Neural cell (in vitro differentiated cells): ENCODE measurements around the gene CDH4. TPM values are rescaled to one million over a fixed set of nuclear protein-coding genes. Genes with fewer than 3 reads are reported as not detected.

Experiments
- H2AFZ ChIP-seq: fragments of 200-600, 300-800 bp; sonication (generic), shearing (Covaris generic); 2 replicates; pipeline ENCODE4 v1.6.0; 2014; ENCODE audit warnings: low read depth, mild to moderate bottlenecking, antibody characterized with exemption, low read length, moderate library complexity
- H3F3A ChIP-seq: fragments of 200-600 bp; shearing (Covaris generic); 2 replicates; pipeline ENCODE4 v1.6.1; 2016; ENCODE audit warnings: mild to moderate bottlenecking, moderate library complexity, mixed read lengths, antibody characterized with exemption, low read length; ENCODE audit not compliant: insufficient read depth, poor library complexity, severe bottlenecking
- H3K27ac ChIP-seq: fragments of 200-600, 300-800 bp; sonication (generic), shearing (Covaris generic); 2 replicates; pipeline ENCODE4 v1.5.1; 2014; ENCODE audit warnings: mild to moderate bottlenecking, low read length, moderate library complexity
- H3K27me3 ChIP-seq: fragments of 300-800, 200-600 bp; sonication (generic), shearing (Covaris generic); 2 replicates; pipeline ENCODE4 v1.6.0; 2014; ENCODE audit warnings: mild to moderate bottlenecking, low read depth, low read length, moderate library complexity; ENCODE audit not compliant: insufficient read depth
- H3K36me3 ChIP-seq: fragments of 300-800, 200-600 bp; sonication (generic), shearing (Covaris generic); 2 replicates; pipeline ENCODE4 v1.5.1; 2014; ENCODE audit warnings: mild to moderate bottlenecking, antibody characterized with exemption, low read length, moderate library complexity; ENCODE audit not compliant: insufficient read depth
- H3K4me2 ChIP-seq: fragments of 300-800, 200-600 bp; sonication (generic), shearing (Covaris generic); 2 replicates; pipeline ENCODE4 v1.6.0; 2014; ENCODE audit warnings: mild to moderate bottlenecking, low read length
- H3K4me3 ChIP-seq: fragments of 300-800, 200-600 bp; sonication (generic), shearing (Covaris generic); 2 replicates; pipeline ENCODE4 v1.5.1; 2014; ENCODE audit warnings: mild to moderate bottlenecking, low read length, moderate library complexity
- H3K79me2 ChIP-seq: fragments of 200-600 bp; shearing (Covaris generic); replicated peaks from 2 replicates; pipeline ENCODE4 v1.6.0; 2014; ENCODE audit warnings: mild to moderate bottlenecking, low read length, moderate library complexity; ENCODE audit not compliant: insufficient read depth
- H3K9ac ChIP-seq: fragments of 300-800, 200-600 bp; sonication (generic), shearing (Covaris generic); 2 replicates; pipeline ENCODE4 v1.6.1; 2016; ENCODE audit warnings: mild to moderate bottlenecking, low read length, mixed read lengths
- H3K9me2 ChIP-seq: fragments of 200-600 bp; shearing (Covaris generic); 2 replicates; pipeline ENCODE4 v1.6.1; 2016; ENCODE audit warnings: mild to moderate bottlenecking, low read length, mixed read lengths; ENCODE audit not compliant: insufficient read depth
- H3K9me3 ChIP-seq: fragments of 200-600, 300-800 bp; sonication (generic), shearing (Covaris generic); 2 replicates; pipeline ENCODE4 v1.6.1; 2016; ENCODE audit warnings: mild to moderate bottlenecking, mixed run types, low read length, moderate library complexity, mixed read lengths
- H4K20me1 ChIP-seq: fragments of 200-600 bp; shearing (Covaris generic); 2 replicates; pipeline ENCODE4 v1.6.1; 2016; ENCODE audit warnings: mild to moderate bottlenecking, mixed run types; ENCODE audit not compliant: insufficient read depth
- EP300 ChIP-seq: fragments of 450-650 bp; conservative IDR thresholded peaks from 2 replicates; pipeline ENCODE4 v1.6.1; 2014; ENCODE audit warnings: antibody characterized with exemption, mild to moderate bottlenecking, moderate library complexity; ENCODE audit not compliant: poor library complexity, severe bottlenecking
- EZH2 ChIP-seq: fragments of 200-600, 300-800 bp; shearing (Covaris generic), sonication (generic); IDR thresholded peaks from 2 replicates; pipeline ENCODE4 v1.6.1; 2014; ENCODE audit warnings: antibody characterized with exemption, low read length, borderline replicate concordance, mild to moderate bottlenecking; ENCODE audit not compliant: insufficient read depth, poor library complexity, severe bottlenecking
- MXI1 ChIP-seq: fragments of 450-650 bp; conservative IDR thresholded peaks from 2 replicates; pipeline ENCODE4 v1.6.1; 2014; ENCODE audit warnings: antibody characterized with exemption, mild to moderate bottlenecking; ENCODE audit not compliant: poor library complexity, severe bottlenecking
- POLR2AphosphoS5 ChIP-seq: IDR thresholded peaks from 2 replicates; pipeline ENCODE4 v1.6.1; 2012
- RAD21 ChIP-seq: fragments of 450-650 bp; conservative IDR thresholded peaks from 2 replicates; pipeline ENCODE4 v1.6.1; 2014; ENCODE audit warnings: antibody characterized with exemption, mild to moderate bottlenecking, moderate library complexity
- SMC3 ChIP-seq: fragments of 450-650 bp; conservative IDR thresholded peaks from 2 replicates; pipeline ENCODE4 v1.6.1; 2014; ENCODE audit warnings: antibody characterized with exemption, mild to moderate bottlenecking, moderate library complexity; ENCODE audit not compliant: poor library complexity
- TAF1 ChIP-seq: IDR thresholded peaks from 2 replicates; pipeline ENCODE4 v1.6.1; 2012; ENCODE audit warnings: low read depth
- polyA plus RNA-seq: library from polyadenylated mRNA; depleted of rRNA; stranded (reverse); fragments of >200 nt; gene quantifications from 2 replicates; pipeline ENCODE4 v1.2.3, GENCODE V29; 2014
- TF ChIP-seq, protein P1 (sequence below): fragments of 450-650 bp; IDR thresholded peaks from 2 replicates; pipeline ENCODE4 v1.5.1; 2014; ENCODE audit warnings: antibody characterized with exemption, mild to moderate bottlenecking, moderate library complexity; ENCODE audit not compliant: poor library complexity, severe bottlenecking
- TF ChIP-seq, protein P2 (sequence below): IDR thresholded peaks from 2 replicates; pipeline ENCODE4 v1.6.1; 2012; ENCODE audit warnings: borderline replicate concordance

Gene CDH4
- polyA plus RNA-seq, 1 donor from 2014 or later: 24.6 TPM

DNA sequence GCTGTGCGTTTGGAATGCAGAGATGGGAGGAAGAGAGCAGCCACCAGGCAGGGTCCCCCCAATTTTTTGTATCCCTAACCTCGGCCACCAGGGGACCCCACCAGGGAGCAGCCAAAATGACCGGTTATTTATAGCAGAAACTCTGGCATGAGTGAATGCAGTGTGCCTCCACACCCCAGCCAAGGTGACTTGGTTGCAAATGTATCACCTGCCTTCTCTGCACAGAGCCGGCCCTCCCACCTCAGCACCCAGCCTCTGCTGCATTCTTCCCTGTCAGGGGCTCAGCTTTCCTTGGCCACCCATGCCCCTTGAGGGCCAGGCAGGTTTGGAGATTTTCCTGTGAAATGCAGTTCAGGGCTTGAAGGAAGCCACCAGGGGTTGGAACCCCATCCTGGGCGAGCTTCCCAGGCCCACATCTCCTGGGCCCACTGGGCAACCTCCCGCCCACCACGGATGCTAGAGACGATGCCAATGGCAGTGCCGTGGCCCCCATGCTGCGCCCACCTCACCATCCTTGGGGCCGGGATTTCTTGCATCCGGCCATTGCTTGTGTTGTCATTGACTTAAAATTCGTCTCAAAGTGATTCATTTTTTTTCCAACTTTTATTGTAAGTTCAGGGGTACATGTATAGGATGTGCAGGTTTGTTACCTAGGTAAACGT lies 522.0 kb downstream of the CDH4 start:
- Histone ChIP-seq H3K9ac (no peak overlapping the region), H3K4me2 (no peak overlapping the region), H3K27me3 (no peaks in the 10 kb centered on the region), H3K9me2 (no peaks in the 10 kb centered on the region), H3F3A (no peaks in the 10 kb centered on the region), H3K9me3 (no peaks in the 10 kb centered on the region), H3K4me3 (no peak overlapping the region), H3K79me2 (no peaks in the 10 kb centered on the region), H3K36me3 (no peaks in the 10 kb centered on the region), H2AFZ (no peak overlapping the region), H4K20me1 (no peaks in the 10 kb centered on the region), H3K27ac (no peak overlapping the region)
- TF ChIP-seq TAF1 (no peak), EP300 (no peak), RAD21 (no peak), MXI1 (no peak), SMC3 (no peak), POLR2AphosphoS5 (no peak), EZH2 (no peak)
- TF ChIP-seq, protein P1, sequence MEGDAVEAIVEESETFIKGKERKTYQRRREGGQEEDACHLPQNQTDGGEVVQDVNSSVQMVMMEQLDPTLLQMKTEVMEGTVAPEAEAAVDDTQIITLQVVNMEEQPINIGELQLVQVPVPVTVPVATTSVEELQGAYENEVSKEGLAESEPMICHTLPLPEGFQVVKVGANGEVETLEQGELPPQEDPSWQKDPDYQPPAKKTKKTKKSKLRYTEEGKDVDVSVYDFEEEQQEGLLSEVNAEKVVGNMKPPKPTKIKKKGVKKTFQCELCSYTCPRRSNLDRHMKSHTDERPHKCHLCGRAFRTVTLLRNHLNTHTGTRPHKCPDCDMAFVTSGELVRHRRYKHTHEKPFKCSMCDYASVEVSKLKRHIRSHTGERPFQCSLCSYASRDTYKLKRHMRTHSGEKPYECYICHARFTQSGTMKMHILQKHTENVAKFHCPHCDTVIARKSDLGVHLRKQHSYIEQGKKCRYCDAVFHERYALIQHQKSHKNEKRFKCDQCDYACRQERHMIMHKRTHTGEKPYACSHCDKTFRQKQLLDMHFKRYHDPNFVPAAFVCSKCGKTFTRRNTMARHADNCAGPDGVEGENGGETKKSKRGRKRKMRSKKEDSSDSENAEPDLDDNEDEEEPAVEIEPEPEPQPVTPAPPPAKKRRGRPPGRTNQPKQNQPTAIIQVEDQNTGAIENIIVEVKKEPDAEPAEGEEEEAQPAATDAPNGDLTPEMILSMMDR: no peak
- TF ChIP-seq, protein P2, sequence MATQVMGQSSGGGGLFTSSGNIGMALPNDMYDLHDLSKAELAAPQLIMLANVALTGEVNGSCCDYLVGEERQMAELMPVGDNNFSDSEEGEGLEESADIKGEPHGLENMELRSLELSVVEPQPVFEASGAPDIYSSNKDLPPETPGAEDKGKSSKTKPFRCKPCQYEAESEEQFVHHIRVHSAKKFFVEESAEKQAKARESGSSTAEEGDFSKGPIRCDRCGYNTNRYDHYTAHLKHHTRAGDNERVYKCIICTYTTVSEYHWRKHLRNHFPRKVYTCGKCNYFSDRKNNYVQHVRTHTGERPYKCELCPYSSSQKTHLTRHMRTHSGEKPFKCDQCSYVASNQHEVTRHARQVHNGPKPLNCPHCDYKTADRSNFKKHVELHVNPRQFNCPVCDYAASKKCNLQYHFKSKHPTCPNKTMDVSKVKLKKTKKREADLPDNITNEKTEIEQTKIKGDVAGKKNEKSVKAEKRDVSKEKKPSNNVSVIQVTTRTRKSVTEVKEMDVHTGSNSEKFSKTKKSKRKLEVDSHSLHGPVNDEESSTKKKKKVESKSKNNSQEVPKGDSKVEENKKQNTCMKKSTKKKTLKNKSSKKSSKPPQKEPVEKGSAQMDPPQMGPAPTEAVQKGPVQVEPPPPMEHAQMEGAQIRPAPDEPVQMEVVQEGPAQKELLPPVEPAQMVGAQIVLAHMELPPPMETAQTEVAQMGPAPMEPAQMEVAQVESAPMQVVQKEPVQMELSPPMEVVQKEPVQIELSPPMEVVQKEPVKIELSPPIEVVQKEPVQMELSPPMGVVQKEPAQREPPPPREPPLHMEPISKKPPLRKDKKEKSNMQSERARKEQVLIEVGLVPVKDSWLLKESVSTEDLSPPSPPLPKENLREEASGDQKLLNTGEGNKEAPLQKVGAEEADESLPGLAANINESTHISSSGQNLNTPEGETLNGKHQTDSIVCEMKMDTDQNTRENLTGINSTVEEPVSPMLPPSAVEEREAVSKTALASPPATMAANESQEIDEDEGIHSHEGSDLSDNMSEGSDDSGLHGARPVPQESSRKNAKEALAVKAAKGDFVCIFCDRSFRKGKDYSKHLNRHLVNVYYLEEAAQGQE: no peak

DNA sequence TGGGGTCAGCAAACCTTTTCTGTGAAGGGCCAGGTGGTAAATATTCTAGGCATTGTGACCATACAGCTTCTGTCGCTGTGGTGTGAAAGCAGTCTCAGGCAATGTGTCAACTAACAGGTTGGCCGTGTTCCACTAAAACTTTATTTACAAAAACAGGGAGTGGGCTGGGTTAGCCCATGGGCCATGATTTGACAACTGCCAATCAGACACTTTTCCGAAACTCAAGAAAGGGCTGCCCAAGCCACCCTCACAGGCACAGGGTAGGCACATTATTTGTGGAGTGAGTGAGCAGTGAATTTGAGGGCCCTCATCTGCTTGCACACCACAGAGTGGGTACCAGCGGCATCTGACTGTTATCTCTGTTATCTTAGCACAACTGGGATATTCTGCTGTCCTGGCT lies 523.4 kb downstream of the CDH4 start:
- Histone ChIP-seq H3K27ac (no peak overlapping the region), H3K4me2 (no peak overlapping the region), H3F3A (no peaks in the 10 kb centered on the region), H3K27me3 (no peaks in the 10 kb centered on the region), H3K9me3 (no peaks in the 10 kb centered on the region), H3K36me3 (no peaks in the 10 kb centered on the region), H3K79me2 (no peaks in the 10 kb centered on the region), H3K4me3 (no peak overlapping the region), H3K9ac (no peak overlapping the region), H4K20me1 (no peaks in the 10 kb centered on the region), H3K9me2 (no peaks in the 10 kb centered on the region), H2AFZ (no peak overlapping the region)
- TF ChIP-seq RAD21 (no peak), POLR2AphosphoS5 (no peak), SMC3 (no peak), MXI1 (no peak), EP300 (no peak), EZH2 (no peak), TAF1 (no peak)
- TF ChIP-seq, protein P2: no peak
- TF ChIP-seq, protein P1: no peak
